ENCODE results near the gene PRDM15. TPM values are rescaled to one million over a fixed set of nuclear protein-coding genes. Genes with fewer than 3 reads are reported as not detected.
A peak's percentile ranks its signal among the peaks of the same experiment; 100 is the strongest.

Gene PRDM15
- total RNA-seq, 1 experiment from 2014 or later: 11.2 TPM

DNA sequence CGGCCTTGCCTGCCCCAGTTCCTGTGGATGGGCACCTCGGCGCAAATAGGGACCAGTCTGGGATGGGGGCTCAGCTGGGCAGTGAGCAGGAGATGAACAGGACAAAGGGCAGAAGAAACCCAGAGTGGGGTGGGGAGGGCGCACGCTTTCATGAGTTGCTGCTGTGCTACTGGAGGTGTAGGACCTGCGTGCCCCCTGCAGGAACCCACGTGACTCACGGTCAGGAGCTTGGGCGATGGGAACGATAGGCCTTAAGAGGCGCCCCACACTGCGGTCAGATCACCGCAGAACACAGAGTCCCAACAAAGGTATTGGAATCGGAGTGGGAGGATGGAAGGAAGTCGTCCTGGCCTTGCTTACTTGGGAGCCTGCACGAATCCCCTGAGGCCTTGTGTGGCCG lies 17.2 kb downstream of the PRDM15 start:
- in situ Hi-C loops (cut with HindIII; ENCODE audit: low pct_unique_long_range_greater_than_20kb, low sequenced_read_pairs): no loop called here
- 0 out of 2 replicates have a peak, but pooled peaks have one; percentile 16 for ATAC-seq

DNA sequence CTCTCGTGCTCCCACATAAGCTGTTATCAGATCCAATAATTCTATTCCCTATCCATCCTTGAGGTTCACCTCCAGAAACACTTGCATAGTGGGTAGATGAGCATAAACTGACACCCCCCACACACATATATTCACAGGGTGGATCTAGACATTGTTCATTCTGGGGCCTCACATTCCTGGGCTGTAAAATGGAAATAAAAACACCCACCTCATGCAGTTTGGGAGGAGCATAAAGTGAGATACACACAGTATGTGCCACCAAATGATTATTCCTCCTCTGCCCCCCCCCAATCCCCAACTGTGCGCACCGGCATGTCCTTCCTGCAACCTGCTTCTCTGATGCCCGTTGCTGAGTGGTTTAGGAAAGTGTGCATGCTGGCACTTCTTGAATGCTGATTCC lies 17.9 kb downstream of the PRDM15 start:
- Histone ChIP-seq H3K9me3 (ENCODE audit: control insufficient read depth, insufficient read depth, low read depth, low read length) (no peaks in the 10 kb centered on the region), H3K27me3 (ENCODE audit: control insufficient read depth, insufficient read depth, low read length) (no peaks in the 10 kb centered on the region), H3K36me3 (ENCODE audit: control insufficient read depth, insufficient read depth, low read length) (no peaks in the 10 kb centered on the region), H3K4me3 (ENCODE audit: low read depth in 2 of 2, low read length in 2 of 2) (no peak overlapping the region), H3K4me1 (ENCODE audit: control insufficient read depth, insufficient read depth, low read length) (peaks cover 8% of the 10 kb centered on the region), H3K27ac (ENCODE audit: low read length) (no peak overlapping the region)
- DNase-seq (ENCODE audit: low read depth, low spot score): no peak
- no peak for ATAC-seq
- in situ Hi-C loops (cut with HindIII; ENCODE audit: low pct_unique_long_range_greater_than_20kb, low sequenced_read_pairs): no loop called here
- ChIA-PET POLR2A (interaction anchor here (0.7 kb wide), 1 partner anchor 170 kb away, joined by 3 read pairs; no protein-coding TSS in a partner anchor), CTCF (no interaction called here)
- TF ChIP-seq SIN3A (IDR thresholded peaks at IDR 0.05; ENCODE audit: borderline replicate concordance, insufficient read depth, low read depth, low read length) (no peak), POLR2AphosphoS5 (IDR thresholded peaks at IDR 0.05; ENCODE audit: low read depth, low read length) (no peak), TCF7L2 (IDR thresholded peaks at IDR 0.05; ENCODE audit: low read depth, low read length) (no peak)
- TF ChIP-seq, protein P1, sequence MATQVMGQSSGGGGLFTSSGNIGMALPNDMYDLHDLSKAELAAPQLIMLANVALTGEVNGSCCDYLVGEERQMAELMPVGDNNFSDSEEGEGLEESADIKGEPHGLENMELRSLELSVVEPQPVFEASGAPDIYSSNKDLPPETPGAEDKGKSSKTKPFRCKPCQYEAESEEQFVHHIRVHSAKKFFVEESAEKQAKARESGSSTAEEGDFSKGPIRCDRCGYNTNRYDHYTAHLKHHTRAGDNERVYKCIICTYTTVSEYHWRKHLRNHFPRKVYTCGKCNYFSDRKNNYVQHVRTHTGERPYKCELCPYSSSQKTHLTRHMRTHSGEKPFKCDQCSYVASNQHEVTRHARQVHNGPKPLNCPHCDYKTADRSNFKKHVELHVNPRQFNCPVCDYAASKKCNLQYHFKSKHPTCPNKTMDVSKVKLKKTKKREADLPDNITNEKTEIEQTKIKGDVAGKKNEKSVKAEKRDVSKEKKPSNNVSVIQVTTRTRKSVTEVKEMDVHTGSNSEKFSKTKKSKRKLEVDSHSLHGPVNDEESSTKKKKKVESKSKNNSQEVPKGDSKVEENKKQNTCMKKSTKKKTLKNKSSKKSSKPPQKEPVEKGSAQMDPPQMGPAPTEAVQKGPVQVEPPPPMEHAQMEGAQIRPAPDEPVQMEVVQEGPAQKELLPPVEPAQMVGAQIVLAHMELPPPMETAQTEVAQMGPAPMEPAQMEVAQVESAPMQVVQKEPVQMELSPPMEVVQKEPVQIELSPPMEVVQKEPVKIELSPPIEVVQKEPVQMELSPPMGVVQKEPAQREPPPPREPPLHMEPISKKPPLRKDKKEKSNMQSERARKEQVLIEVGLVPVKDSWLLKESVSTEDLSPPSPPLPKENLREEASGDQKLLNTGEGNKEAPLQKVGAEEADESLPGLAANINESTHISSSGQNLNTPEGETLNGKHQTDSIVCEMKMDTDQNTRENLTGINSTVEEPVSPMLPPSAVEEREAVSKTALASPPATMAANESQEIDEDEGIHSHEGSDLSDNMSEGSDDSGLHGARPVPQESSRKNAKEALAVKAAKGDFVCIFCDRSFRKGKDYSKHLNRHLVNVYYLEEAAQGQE (IDR thresholded peaks at IDR 0.05; ENCODE audit: insufficient read depth in 1 of 2, low read depth in 2 of 2, low read length in 1 of 2): no peak
- TF ChIP-seq, protein P2, sequence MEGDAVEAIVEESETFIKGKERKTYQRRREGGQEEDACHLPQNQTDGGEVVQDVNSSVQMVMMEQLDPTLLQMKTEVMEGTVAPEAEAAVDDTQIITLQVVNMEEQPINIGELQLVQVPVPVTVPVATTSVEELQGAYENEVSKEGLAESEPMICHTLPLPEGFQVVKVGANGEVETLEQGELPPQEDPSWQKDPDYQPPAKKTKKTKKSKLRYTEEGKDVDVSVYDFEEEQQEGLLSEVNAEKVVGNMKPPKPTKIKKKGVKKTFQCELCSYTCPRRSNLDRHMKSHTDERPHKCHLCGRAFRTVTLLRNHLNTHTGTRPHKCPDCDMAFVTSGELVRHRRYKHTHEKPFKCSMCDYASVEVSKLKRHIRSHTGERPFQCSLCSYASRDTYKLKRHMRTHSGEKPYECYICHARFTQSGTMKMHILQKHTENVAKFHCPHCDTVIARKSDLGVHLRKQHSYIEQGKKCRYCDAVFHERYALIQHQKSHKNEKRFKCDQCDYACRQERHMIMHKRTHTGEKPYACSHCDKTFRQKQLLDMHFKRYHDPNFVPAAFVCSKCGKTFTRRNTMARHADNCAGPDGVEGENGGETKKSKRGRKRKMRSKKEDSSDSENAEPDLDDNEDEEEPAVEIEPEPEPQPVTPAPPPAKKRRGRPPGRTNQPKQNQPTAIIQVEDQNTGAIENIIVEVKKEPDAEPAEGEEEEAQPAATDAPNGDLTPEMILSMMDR (IDR thresholded peaks at IDR 0.05): no peak
- BruUV-seq (replicated peaks): no TSS peak
- intact Hi-C loops (cut with micrococcal nuclease; ENCODE audit: unreplicated experiment): no loop called here

More for the DNA sequence above, 17.2 kb downstream of the PRDM15 start:
- ChIA-PET CTCF (no interaction called here), POLR2A (interaction anchor here (0.7 kb wide), 1 partner anchor 171 kb away, joined by 3 read pairs; no protein-coding TSS in a partner anchor)
- BruUV-seq (replicated peaks): no TSS peak
- Histone ChIP-seq H3K27me3 (ENCODE audit: control insufficient read depth, insufficient read depth, low read length) (no peaks in the 10 kb centered on the region), H3K27ac (ENCODE audit: low read length) (no peak overlapping the region), H3K36me3 (ENCODE audit: control insufficient read depth, insufficient read depth, low read length) (no peaks in the 10 kb centered on the region), H3K4me3 (ENCODE audit: low read depth in 2 of 2, low read length in 2 of 2) (no peak overlapping the region), H3K4me1 (ENCODE audit: control insufficient read depth, insufficient read depth, low read length) (peaks cover 8% of the 10 kb centered on the region), H3K9me3 (ENCODE audit: control insufficient read depth, insufficient read depth, low read depth, low read length) (no peaks in the 10 kb centered on the region)
- TF ChIP-seq, protein P1 (IDR thresholded peaks at IDR 0.05; ENCODE audit: insufficient read depth in 1 of 2, low read depth in 2 of 2, low read length in 1 of 2): no peak
- TF ChIP-seq, protein P2 (IDR thresholded peaks at IDR 0.05): no peak
- no peak for TF ChIP-seq TCF7L2 (IDR thresholded peaks at IDR 0.05; ENCODE audit: low read depth, low read length)
- DNase-seq (ENCODE audit: low read depth, low spot score): no peak
- intact Hi-C loops (cut with micrococcal nuclease; ENCODE audit: unreplicated experiment): no loop called here
